HUDEP-2 (cell line): ENCODE measurements around the gene MLC1.
"Not testable (repeated sequence)": the region's sequence is repeated elsewhere in the genome, so short reads cannot be mapped to it uniquely, and the experiment has no call there.

Experiments used
- DNase-seq, 76 experiments: peaks; one replicate each; lab custom pipeline; 2025; ENCODE audit not compliant: unreplicated experiment in 76 of 76; lab: John Stamatoyannopoulos, UW

The MLC1 gene

GRCh38 chr22:50104141-50104544, 18.9 kb upstream of the MLC1 start:
- DNase-seq: peak in 7 of 76 experiments; percentile 4 to 40 (median 18)

- DNase-seq: peak in 9 of 76 experiments; percentile 6 to 40 (median 17)
Observed at GRCh38 chr22:50102946-50103345, 17.7 kb upstream of the MLC1 start.

GRCh38 chr22:50101870-50102565, 16.8 kb upstream of the MLC1 start:
- no peak for DNase-seq

- DNase-seq: no peak
Observed at GRCh38 chr22:50098052-50098451, 12.8 kb upstream of the MLC1 start.

- no peak for DNase-seq
Observed at GRCh38 chr22:50092342-50092741, 7.1 kb upstream of the MLC1 start.

- DNase-seq: no peak
Observed at GRCh38 chr22:50091092-50091768, 6.0 kb upstream of the MLC1 start.

GRCh38 chr22:50090412-50090714, 5.1 kb upstream of the MLC1 start:
- no peak for DNase-seq

GRCh38 chr22:50089682-50090411, 4.6 kb upstream of the MLC1 start, which contains the start of gene MOV10L1:
MOV10L1 (plus strand) TSS chr22:50090006; CDS start chr22:50090089, 83 bp downstream.
- DNase-seq: peak in 75 of 76 experiments; percentile 44 to 94 (median 88)

GRCh38 chr22:50089231-50089630, 4.0 kb upstream of the MLC1 start:
- DNase-seq: peak in 1 of 76 experiments; percentile 37

- DNase-seq: no peak
Observed at GRCh38 chr22:50088096-50088495, 2.9 kb upstream of the MLC1 start.

- no peak for DNase-seq
Observed at GRCh38 chr22:50087646-50088045, 2.4 kb upstream of the MLC1 start.

GRCh38 chr22:50086975-50087374, 1.7 kb upstream of the MLC1 start:
- DNase-seq: not testable (repeated sequence)

- no peak for DNase-seq
Observed at GRCh38 chr22:50086526-50086925, 1.3 kb upstream of the MLC1 start.

GRCh38 chr22:50084614-50085021, 608 bp downstream of the MLC1 start:
- DNase-seq: peak in 36 of 76 experiments; percentile 6 to 58 (median 30)

- peak in 2 of 76 experiments; percentile 39 to 41 for DNase-seq
Observed at GRCh38 chr22:50084080-50084477, 1.1 kb downstream of the MLC1 start.

- no peak for DNase-seq
Observed at GRCh38 chr22:50083462-50084079, 1.7 kb downstream of the MLC1 start.

- DNase-seq: peak in 4 of 76 experiments; percentile 8 to 39 (median 22)
Observed at GRCh38 chr22:50082961-50083461, 2.2 kb downstream of the MLC1 start.

GRCh38 chr22:50082197-50082715, 3.0 kb downstream of the MLC1 start:
- DNase-seq: no peak

GRCh38 chr22:50081426-50082196, 3.6 kb downstream of the MLC1 start:
- DNase-seq: no peak

- no peak for DNase-seq
Observed at GRCh38 chr22:50080077-50080465, 5.2 kb downstream of the MLC1 start.
